Psoas muscle (tissue), 8 donors: ENCODE measurements around the gene MXRA7. TPM values are rescaled to one million over a fixed set of nuclear protein-coding genes. Genes with fewer than 3 reads are reported as not detected.

Experiments used
- ATAC-seq, 4 donors: fragments of 200-7000 bp; cut with Tn5 transposase; one replicate each; pipeline ENCODE4 v1.9.1; 2020; ENCODE audit warnings: moderate library complexity in 3 of 4, mild to moderate bottlenecking in 2 of 4
- DNase-seq, 2 donors: peaks; one replicate each; pipeline ENCODE4 v3.0.0-alpha.2; 2020
- H3K27ac ChIP-seq: fragments of 200-600 bp; one replicate; pipeline ENCODE4 v1.8.0; 2022
- H3K27me3 ChIP-seq, 3 donors: fragments of 200-600 bp in 1 of 3; one replicate each; pipeline versions ENCODE4 v1.6.1 to v1.8.0; 2013 to 2022; ENCODE audit warnings: low read length in 2 of 3, mild to moderate bottlenecking in 2 of 3, moderate library complexity in 1 of 3; ENCODE audit not compliant: insufficient read depth in 3 of 3
- H3K36me3 ChIP-seq, 2 donors: fragments of 200-600 bp in 1 of 2; one replicate each; pipeline versions ENCODE4 v1.6.1 to v1.8.0; 2013 to 2022; ENCODE audit warnings: low read depth in 1 of 2, mild to moderate bottlenecking in 1 of 2, moderate library complexity in 1 of 2; ENCODE audit not compliant: insufficient read depth in 1 of 2
- H3K4me1 ChIP-seq: fragments of 200-600 bp; one replicate; pipeline ENCODE4 v1.8.0; 2022
- H3K4me3 ChIP-seq: fragments of 200-600 bp; one replicate; pipeline ENCODE4 v1.8.0; 2022; ENCODE audit warnings: mild to moderate bottlenecking
- H3K9me3 ChIP-seq: fragments of 200-600 bp; one replicate; pipeline ENCODE4 v1.8.0; 2022
- CTCF ChIP-seq: fragments of 200-600 bp; IDR thresholded peaks from one replicate; pipeline ENCODE4 v1.8.0; 2022; ENCODE audit warnings: antibody characterized with exemption
- WGBS, 3 donors: extraction: QIAGEN DNeasy Blood & Tissue Kit; methylation state at CpG; one replicate each; pipeline versions ENCODE4 v1.1.6 to v1.1.7; 2013; 5-methylcytosine and 5-hydroxymethylcytosine counted together
- intact Hi-C, 2 donors: fragments of 100-400 bp; cut with DNase I; formaldehyde crosslinking; loops; one replicate each; pipeline versions ENCODE4 v1.11.0 to v1.14.2; 2022
- polyA plus RNA-seq, 3 donors: library from polyadenylated mRNA; stranded (reverse); fragments of 200-250 nt; gene quantifications; one replicate each; pipeline ENCODE4 v1.2.3, GENCODE V29; 2013
- total RNA-seq, 4 donors: library from RNA; stranded (reverse); fragmentation: NEBNext Ultra II Directional in 2 of 4; extraction: Animal tissue kit (Norgen Biotek cat#: 25700) in 2 of 4; gene quantifications; one replicate each; pipeline versions ENCODE4 v1.2.1 to v1.2.4, GENCODE V29; 2021 to 2023
- donor health status: healthy with polysubstance abuse.
- donor health status: DM: no; HTN: no; CAD: no; lungs with moderate emphysema.
- donor health status: Bipolar disorder and iron deficiency.
- donor health status: healthy.
- donor health status: DM: yes; HTN: yes; CAD: no.
- donor health status: DM: no; HTN: no; CAD: no.
- donor health status: DM: no; HTN: no; CAD: no.
- donor health status: DM: yes; HTN: yes; CAD: no.

The MXRA7 gene
- total and polyA plus RNA-seq, 7 donors, result 34.6 to 75.1 (median 43.2) TPM

GRCh38 chr17:76635039-76635438 lies 75.7 kb downstream of the MXRA7 start:
- TF ChIP-seq CTCF, result no peak
- no peak for ATAC-seq
- no peaks in the 10 kb centered on the region for H3K36me3 ChIP-seq
- no peaks in the 10 kb centered on the region for H3K9me3 ChIP-seq
- H3K4me1 ChIP-seq, result no peaks in the 10 kb centered on the region
- peaks cover 0 to under 1% (median 0%) of the 10 kb centered on the region in 3 donors for H3K27me3 ChIP-seq
- no peak overlapping the region for H3K27ac ChIP-seq
- 68 to 88% (median 74%) methylated on average over 5 of the region's 5 CpGs for WGBS, 3 donors
- intact Hi-C loops, result no loop called here
- H3K4me3 ChIP-seq, result no peak overlapping the region
- DNase-seq, result no peak

- DNase-seq (no peak), ATAC-seq (no peak)
- Histone ChIP-seq H3K4me3 (no peak overlapping the region), H3K27ac (no peak overlapping the region), H3K4me1 (no peaks in the 10 kb centered on the region), H3K36me3 (no peaks in the 10 kb centered on the region), H3K27me3 (no peaks in the 10 kb centered on the region), H3K9me3 (no peaks in the 10 kb centered on the region)
- no peak for TF ChIP-seq CTCF
- intact Hi-C loops, result no loop called here
- 91% methylated on average over 14 of the region's 14 CpGs for WGBS, 3 donors
Measured at GRCh38 chr17:76633628-76634328, 77.0 kb downstream of the MXRA7 start.

- WGBS, 3 donors, result 65 to 70% (median 68%) methylated on average over 10 of the region's 10 CpGs
- intact Hi-C loops, result no loop called here
Measured at GRCh38 chr17:76631821-76632565, 78.8 kb downstream of the MXRA7 start.

GRCh38 chr17:76630151-76630550 lies 80.6 kb downstream of the MXRA7 start:
- Histone ChIP-seq H3K27ac (no peak overlapping the region), H3K4me1 (no peaks in the 10 kb centered on the region), H3K36me3 (no peaks in the 10 kb centered on the region), H3K27me3 (no peaks in the 10 kb centered on the region), H3K9me3 (no peaks in the 10 kb centered on the region), H3K4me3 (no peak overlapping the region)
- DNase-seq (no peak), ATAC-seq (no peak)
- 64 to 67% (median 66%) methylated on average over 6 of the region's 6 CpGs for WGBS, 3 donors
- TF ChIP-seq CTCF, result no peak
- intact Hi-C loops, result no loop called here

More at GRCh38 chr17:76631821-76632565, 78.8 kb downstream of the MXRA7 start:
- DNase-seq, result no peak
- no peaks in the 10 kb centered on the region for H3K36me3 ChIP-seq
- no peak for ATAC-seq
- no peak overlapping the region for H3K27ac ChIP-seq
- TF ChIP-seq CTCF, result no peak
- H3K9me3 ChIP-seq, result no peaks in the 10 kb centered on the region
- H3K4me3 ChIP-seq, result no peak overlapping the region
- H3K4me1 ChIP-seq, result no peaks in the 10 kb centered on the region
- H3K27me3 ChIP-seq, result no peaks in the 10 kb centered on the region

Other genes starting within 250 kb of the MXRA7 start
- gene AANAT, start 243.4 kb downstream of the MXRA7 start, total RNA-seq, result not detected
- gene AANAT, start 243.4 kb downstream of the MXRA7 start, polyA plus RNA-seq, result under 1 TPM in 2 of 3 donors, not detected in 1; 0.09 to 0.13 TPM
- 10 to 100 TPM in 3 of 4 donors, 1 to 10 TPM in 1; 6.6 to 23.1 (median 12.4) TPM for gene RHBDF2, start 209.5 kb downstream of the MXRA7 start, total RNA-seq
- gene RHBDF2, start 209.5 kb downstream of the MXRA7 start, polyA plus RNA-seq, result 10 to 100 TPM; 11.2 to 14.7 (median 13.9) TPM
- gene CYGB, start 173.3 kb downstream of the MXRA7 start, total RNA-seq, result 10 to 100 TPM in 3 of 4 donors, 1 to 10 TPM in 1; 9.5 to 14.6 (median 11.9) TPM
- gene CYGB, start 173.3 kb downstream of the MXRA7 start, polyA plus RNA-seq, result 10 to 100 TPM in 1 of 3 donors, 1 to 10 TPM in 2; 6.4 to 12.6 (median 8.1) TPM
- gene PRCD, start 170.9 kb downstream of the MXRA7 start, total RNA-seq, result 1 to 10 TPM in 2 of 4 donors, under 1 TPM in 2; 0.18 to 1.7 (median 1.0) TPM
- gene PRCD, start 170.9 kb downstream of the MXRA7 start, polyA plus RNA-seq, result 1 to 10 TPM; 1.2 to 1.6 (median 1.3) TPM
- gene ST6GALNAC2, start 125.1 kb downstream of the MXRA7 start, total RNA-seq, result 10 to 100 TPM in 3 of 4 donors, 1 to 10 TPM in 1; 8.1 to 17.8 (median 13.0) TPM
- gene ST6GALNAC2, start 125.1 kb downstream of the MXRA7 start, polyA plus RNA-seq, result 1 to 10 TPM; 1.2 to 8.7 (median 7.6) TPM
- gene ST6GALNAC1, start 67.2 kb downstream of the MXRA7 start, total RNA-seq, result 1 to 10 TPM in 2 of 4 donors, under 1 TPM in 2; 0.42 to 3.6 (median 0.88) TPM
- gene ST6GALNAC1, start 67.2 kb downstream of the MXRA7 start, polyA plus RNA-seq, result under 1 TPM; 0.38 to 0.58 (median 0.53) TPM
- gene JMJD6, start 15.6 kb upstream of the MXRA7 start, total RNA-seq, result 10 to 100 TPM; 30.8 to 61.9 (median 53.6) TPM
- 10 to 100 TPM; 32.3 to 81.9 (median 51.6) TPM for gene JMJD6, start 15.6 kb upstream of the MXRA7 start, polyA plus RNA-seq
- gene METTL23, start 15.9 kb upstream of the MXRA7 start, total RNA-seq, result 10 to 100 TPM; 19.0 to 27.0 (median 24.3) TPM
- 10 to 100 TPM; 30.8 to 54.0 (median 36.5) TPM for gene METTL23, start 15.9 kb upstream of the MXRA7 start, polyA plus RNA-seq
- 100 to 1,000 TPM in 2 of 4 donors, 10 to 100 TPM in 2; 57.9 to 128 (median 90.6) TPM for gene SRSF2, start 26.4 kb upstream of the MXRA7 start, total RNA-seq
- gene SRSF2, start 26.4 kb upstream of the MXRA7 start, polyA plus RNA-seq, result 100 to 1,000 TPM in 2 of 3 donors, 10 to 100 TPM in 1; 81.9 to 135 (median 118) TPM
- gene MFSD11, start 27.2 kb upstream of the MXRA7 start, total RNA-seq, result 10 to 100 TPM; 18.7 to 26.5 (median 22.0) TPM
- gene MFSD11, start 27.2 kb upstream of the MXRA7 start, polyA plus RNA-seq, result 10 to 100 TPM; 10.1 to 27.4 (median 10.3) TPM
- under 1 TPM in 2 of 4 donors, not detected in 2; 0.06 to 0.34 TPM for gene MGAT5B, start 157.4 kb upstream of the MXRA7 start, total RNA-seq
- gene MGAT5B, start 157.4 kb upstream of the MXRA7 start, polyA plus RNA-seq, result under 1 TPM in 2 of 3 donors, not detected in 1; 0.03 to 0.04 TPM